Measurements from ENCODE around the gene DIPK1B. TPM values are rescaled to one million over a fixed set of nuclear protein-coding genes. Genes with fewer than 3 reads are reported as not detected.

The DIPK1B gene
- total and polyA plus RNA-seq, 2 experiments from 2014 or later: 18.7 to 60.0 TPM

GRCh38 chr9:136678034-136678433, 34.3 kb upstream of the DIPK1B start:
- H4K20me1 ChIP-seq (replicated peaks; ENCODE audit: insufficient read depth): no peaks in the 10 kb centered on the region

More at GRCh38 chr9:136678034-136678433, 34.3 kb upstream of the DIPK1B start:
- TF ChIP-seq REST (IDR thresholded peaks at IDR 0.05; ENCODE audit: unreplicated experiment): no peak
- TF ChIP-seq EZH2phosphoT487 (IDR thresholded peaks at IDR 0.05; ENCODE audit: unreplicated experiment): no peak
- no peak for TF ChIP-seq POLR2AphosphoS5 (IDR thresholded peaks at IDR 0.05; ENCODE audit: low read depth)
- TF ChIP-seq CTCF (conservative IDR thresholded peaks at IDR 0.05; ENCODE audit: low read depth in 2 of 2): no peak
- no peak for TF ChIP-seq NANOG (IDR thresholded peaks at IDR 0.05; ENCODE audit: borderline replicate concordance)
- TF ChIP-seq ZNF462 (CRISPR knock-in tag; IDR thresholded peaks at IDR 0.05): no peak
- TF ChIP-seq ZNF331 (CRISPR knock-in tag; IDR thresholded peaks at IDR 0.05; ENCODE audit: low read depth): no peak
- no peak for TF ChIP-seq ZNF114 (CRISPR knock-in tag; IDR thresholded peaks at IDR 0.05)
- TF ChIP-seq JUNB (IDR thresholded peaks at IDR 0.05; ENCODE audit: unreplicated experiment): no peak
- TF ChIP-seq EZH2 (IDR thresholded peaks at IDR 0.05; ENCODE audit: low read depth, unreplicated experiment): no peak
- TF ChIP-seq ETS1 (IDR thresholded peaks at IDR 0.05): no peak
- no peak for TF ChIP-seq STAT1 (IDR thresholded peaks at IDR 0.05; ENCODE audit: unreplicated experiment)
- TF ChIP-seq CREB1 (CRISPR knock-in tag; IDR thresholded peaks at IDR 0.05; ENCODE audit: low read depth): no peak
- Mint-ChIP-seq H3K4me1 (peaks cover 7% of the 10 kb centered on the region; the same call in 1 of the 3 replicates), H3K9me3 (no peaks in the 10 kb centered on the region), H3K27me3 (ENCODE audit: insufficient read depth, low read depth, poor library complexity) (peaks cover 11% of the 10 kb centered on the region), H3K36me3 (ENCODE audit: low read depth) (no peaks in the 10 kb centered on the region), H3K27ac (no peak overlapping the region), H3K4me3 (no peak overlapping the region)
- no peaks in the 10 kb centered on the region for H3K36me3 ChIP-seq (ENCODE audit: insufficient read depth)
- no peaks in the 10 kb centered on the region for H3K9me2 ChIP-seq (ENCODE audit: insufficient read depth)
- H3K4me2 ChIP-seq: no peak overlapping the region
- H3K79me2 ChIP-seq (replicated peaks; ENCODE audit: insufficient read depth): no peaks in the 10 kb centered on the region
- H3K27ac ChIP-seq (ENCODE audit: low read depth): no peak overlapping the region
- DNase-seq (ENCODE audit: low spot score): no peak
- H3F3A ChIP-seq (replicated peaks; ENCODE audit: low read depth): no peaks in the 10 kb centered on the region
- no peak overlapping the region for H2AFZ ChIP-seq
- no peaks in the 10 kb centered on the region for H3K27me3 ChIP-seq (ENCODE audit: insufficient read depth)
- H3K4me3 ChIP-seq: no peak overlapping the region
- no peak for ATAC-seq
- H3K4me1 ChIP-seq (ENCODE audit: insufficient read depth): no peaks in the 10 kb centered on the region

Measured in GM23338 (cell line).